A549 (cell line): ENCODE results near the gene CMTM5. TPM values are rescaled to one million over a fixed set of nuclear protein-coding genes. Genes with fewer than 3 reads are reported as not detected.
A peak's percentile ranks its signal among the peaks of the same experiment; 100 is the strongest.

ENCODE experiments used
- ATAC-seq, 2 experiments: fragments of 200-7000 bp in 1 of 2; fragments of >200 bp in 1 of 2; cut with Nextera tagmentation in 1 of 2; cut with Tn5 transposase in 1 of 2; 3 replicates each; pipeline versions ENCODE4 v1.8.0 to v1.9.1; 2018 to 2020; ENCODE audit warnings: mild to moderate bottlenecking in 1 of 2, moderate library complexity in 1 of 2
- CTCF ChIA-PET: fragments of 300-600 bp; sonication (Branson Sonifier 250); formaldehyde crosslinking; extraction: SDS; loops from one replicate; lab custom pipeline; 2021; ENCODE audit warnings: antibody characterized with exemption, inconsistent platforms; lab: Yijun Ruan, JAX
- POLR2A ChIA-PET: fragments of 350-600 bp; formaldehyde crosslinking; extraction: SDS; loops from one replicate; lab custom pipeline; 2021; ENCODE audit warnings: antibody characterized with exemption, inconsistent platforms; lab: Yijun Ruan, JAX
- DNase-seq, 2 experiments: peaks; one replicate each; pipeline versions ENCODE4 v3.0.0 to v3.0.0-alpha.2; 2011 to 2016; ENCODE audit warnings: low read depth in 1 of 2, low spot score in 1 of 2
- FAIRE-seq: peaks from 2 replicates; lab custom pipeline; 2011; peaks lifted over from hg19 to GRCh38; lab: Jason Lieb, UNC
- H3K27ac ChIP-seq, 2 experiments: fragments of >200 bp; sonication (Bioruptor Twin); formaldehyde crosslinking; 3 replicates each; pipeline ENCODE4 v1.5.1; 2016 to 2017
- H3K4me1 ChIP-seq: fragments of >200 bp; sonication (Bioruptor Twin); formaldehyde crosslinking; 3 replicates; pipeline ENCODE4 v1.6.1; 2016
- H3K4me2 ChIP-seq: fragments of >200 bp; sonication (Bioruptor Twin); formaldehyde crosslinking; 3 replicates; pipeline ENCODE4 v1.6.1; 2016
- H3K4me3 ChIP-seq: fragments of >200 bp; sonication (Bioruptor Twin); formaldehyde crosslinking; 3 replicates; pipeline ENCODE4 v1.5.1; 2016
- H3K9me3 ChIP-seq: fragments of >200 bp; sonication (Bioruptor Twin); formaldehyde crosslinking; 3 replicates; pipeline ENCODE4 v1.6.1; 2016
- CTCF ChIP-seq: fragments of >200 bp; sonication (Bioruptor Twin); formaldehyde crosslinking; IDR thresholded peaks from 3 replicates; pipeline ENCODE4 v1.5.1; 2016
- ESRRA ChIP-seq: fragments of 150-350 bp; IDR thresholded peaks from 2 replicates; pipeline ENCODE4 v1.6.1; 2014; ENCODE audit warnings: mild to moderate bottlenecking, low read length, borderline replicate concordance
- FOXS1 ChIP-seq: fragments of 250-450 bp; sonication (Bioruptor Pico); IDR thresholded peaks from 2 replicates; pipeline ENCODE4 v1.5.0; 2020; ENCODE audit warnings: mild to moderate bottlenecking, moderate library complexity
- GATA3 ChIP-seq: IDR thresholded peaks from 2 replicates; pipeline ENCODE4 v1.6.1; 2012; ENCODE audit warnings: borderline replicate concordance
- HOXB13 ChIP-seq: fragments of 250-450 bp; sonication (Bioruptor Pico); IDR thresholded peaks from 2 replicates; pipeline ENCODE4 v1.5.0; 2020; ENCODE audit warnings: low read depth, mild to moderate bottlenecking, moderate library complexity
- KDM1A ChIP-seq: fragments of 200-600 bp; sonication (generic); IDR thresholded peaks from 2 replicates; pipeline ENCODE4 v1.6.1; 2016; ENCODE audit warnings: low read depth, mild to moderate bottlenecking
- MAFK ChIP-seq: fragments of 450-650 bp; IDR thresholded peaks from 2 replicates; pipeline ENCODE4 v1.6.1; 2014; ENCODE audit not compliant: partially characterized antibody
- MAZ ChIP-seq: fragments of 150-350 bp; IDR thresholded peaks from 2 replicates; pipeline ENCODE4 v1.6.1; 2014; ENCODE audit warnings: antibody characterized with exemption, low read depth, low read length, borderline replicate concordance
- RAD21 ChIP-seq, 2 experiments: fragments of >200 bp in 1 of 2; sonication (Bioruptor Twin) in 1 of 2; formaldehyde crosslinking in 1 of 2; IDR thresholded peaks in 1 of 2; conservative IDR thresholded peaks in 1 of 2; 2 replicates in 1 of 2; 3 replicates in 1 of 2; pipeline ENCODE4 v1.6.1; 2012 to 2018; ENCODE audit warnings: inconsistent platforms in 1 of 2
- SMC3 ChIP-seq: fragments of >200 bp; sonication (Bioruptor Twin); formaldehyde crosslinking; IDR thresholded peaks from 3 replicates; pipeline ENCODE4 v1.6.1; 2018; ENCODE audit warnings: inconsistent platforms
- WGBS: methylation state at CpG from one replicate; pipeline ENCODE4 v1.1.6; 2017; ENCODE audit errors: missing lambda C conversion rate; 5-methylcytosine and 5-hydroxymethylcytosine counted together
- polyA plus RNA-seq, 4 experiments: library from polyadenylated mRNA; depleted of rRNA in 3 of 4; stranded (reverse); fragments of >200 nt; fragmentation: RNase III in 1 of 4; extraction: RNeasy Plus Mini Kit Qiagen cat#74134 plus additional on column Dnase treatment in 1 of 4; gene quantifications; 2 replicates in 3 of 4; 3 replicates in 1 of 4; pipeline ENCODE4 v1.2.3, GENCODE V29; 2011 to 2017
- TF ChIP-seq, protein P1 (sequence below): fragments of 150-350 bp; IDR thresholded peaks from 2 replicates; pipeline ENCODE4 v1.6.1; 2014; ENCODE audit warnings: low read depth, mild to moderate bottlenecking, low read length
- TF ChIP-seq, protein P2 (sequence below): IDR thresholded peaks from 2 replicates; pipeline ENCODE4 v1.6.1; 2012

CMTM5 gene
- polyA plus RNA-seq, 2 of the 4 experiments (the other 2 are of a cell fraction): not detected

DNA sequence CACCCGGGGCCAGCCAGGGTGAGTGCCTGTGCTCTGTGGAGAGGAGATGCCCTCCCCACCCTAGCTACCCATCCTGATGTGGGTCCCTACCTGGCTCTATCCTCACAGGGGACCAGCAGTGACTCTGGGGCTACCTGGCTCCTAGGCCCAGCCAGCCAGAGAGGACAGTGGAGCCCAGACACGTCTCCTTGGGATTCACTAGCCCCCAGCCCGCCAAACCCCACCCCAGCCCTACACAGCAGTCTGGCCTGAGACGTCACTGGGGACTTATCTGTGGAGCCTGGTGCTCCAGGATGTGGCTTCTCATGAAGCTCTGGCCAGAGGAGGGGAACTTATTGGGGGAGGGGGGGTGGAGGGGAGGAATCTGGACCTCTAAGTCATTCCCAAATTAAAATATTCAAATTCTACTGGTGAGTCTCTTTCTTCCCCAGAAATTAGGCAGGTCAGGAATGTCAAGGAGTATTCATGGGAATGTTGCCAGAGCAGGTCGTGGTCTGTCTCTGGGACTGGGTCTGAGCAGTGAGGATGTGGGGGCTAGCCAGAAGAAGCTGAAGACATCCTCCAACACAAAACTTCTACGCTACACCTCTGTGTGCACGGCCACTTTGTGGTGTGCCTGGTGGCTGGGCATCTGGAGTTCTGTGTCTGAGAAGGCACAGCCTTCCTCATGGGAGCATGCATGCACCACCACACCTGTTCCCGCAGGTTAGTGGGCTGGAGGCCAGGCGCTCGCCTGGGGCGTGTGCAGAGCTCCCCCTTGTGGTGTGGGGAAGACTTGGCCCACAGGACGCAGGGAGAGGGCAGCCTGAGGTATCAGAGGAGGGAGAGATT, 2.7 kb downstream of the CMTM5 start:
- no peak overlapping the region for H3K27ac ChIP-seq
- no peaks in the 10 kb centered on the region for H3K4me1 ChIP-seq
- FAIRE-seq: no peak
- DNase-seq: peak; percentile 46 to 62
- WGBS: 5% methylated on average over 9 of the region's 12 CpGs
- ChIA-PET POLR2A (interaction anchor here (1.6 kb wide), 1 partner anchor 53 kb away, joined by 4 read pairs; no protein-coding TSS in a partner anchor), CTCF (interaction anchor here (0.6 to 11.1 kb wide), 49 partner anchors 11 to 512 kb away, joined by 3 to 186 read pairs (median 4); partner anchors contain the start of genes BCL2L2, MYH7, PABPN1 and SLC22A17)
- TF ChIP-seq ESRRA (no peak), CTCF (peak; percentile 86), SMC3 (peak; percentile 88), RAD21 (conservative IDR thresholded peaks at IDR 0.05 in 1 of 2, IDR thresholded peaks at IDR 0.05 in 1 of 2) (peak; percentile 84 to 89), KDM1A (no peak)
- TF ChIP-seq, protein P1, sequence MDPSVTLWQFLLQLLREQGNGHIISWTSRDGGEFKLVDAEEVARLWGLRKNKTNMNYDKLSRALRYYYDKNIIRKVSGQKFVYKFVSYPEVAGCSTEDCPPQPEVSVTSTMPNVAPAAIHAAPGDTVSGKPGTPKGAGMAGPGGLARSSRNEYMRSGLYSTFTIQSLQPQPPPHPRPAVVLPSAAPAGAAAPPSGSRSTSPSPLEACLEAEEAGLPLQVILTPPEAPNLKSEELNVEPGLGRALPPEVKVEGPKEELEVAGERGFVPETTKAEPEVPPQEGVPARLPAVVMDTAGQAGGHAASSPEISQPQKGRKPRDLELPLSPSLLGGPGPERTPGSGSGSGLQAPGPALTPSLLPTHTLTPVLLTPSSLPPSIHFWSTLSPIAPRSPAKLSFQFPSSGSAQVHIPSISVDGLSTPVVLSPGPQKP: no peak
- H3K4me2 ChIP-seq: no peak overlapping the region
- no peaks in the 10 kb centered on the region for H3K9me3 ChIP-seq
- peak; percentile 75 to 91; a peak in 4 of 6 replicates for ATAC-seq
- H3K4me3 ChIP-seq: no peak overlapping the region

DNA sequence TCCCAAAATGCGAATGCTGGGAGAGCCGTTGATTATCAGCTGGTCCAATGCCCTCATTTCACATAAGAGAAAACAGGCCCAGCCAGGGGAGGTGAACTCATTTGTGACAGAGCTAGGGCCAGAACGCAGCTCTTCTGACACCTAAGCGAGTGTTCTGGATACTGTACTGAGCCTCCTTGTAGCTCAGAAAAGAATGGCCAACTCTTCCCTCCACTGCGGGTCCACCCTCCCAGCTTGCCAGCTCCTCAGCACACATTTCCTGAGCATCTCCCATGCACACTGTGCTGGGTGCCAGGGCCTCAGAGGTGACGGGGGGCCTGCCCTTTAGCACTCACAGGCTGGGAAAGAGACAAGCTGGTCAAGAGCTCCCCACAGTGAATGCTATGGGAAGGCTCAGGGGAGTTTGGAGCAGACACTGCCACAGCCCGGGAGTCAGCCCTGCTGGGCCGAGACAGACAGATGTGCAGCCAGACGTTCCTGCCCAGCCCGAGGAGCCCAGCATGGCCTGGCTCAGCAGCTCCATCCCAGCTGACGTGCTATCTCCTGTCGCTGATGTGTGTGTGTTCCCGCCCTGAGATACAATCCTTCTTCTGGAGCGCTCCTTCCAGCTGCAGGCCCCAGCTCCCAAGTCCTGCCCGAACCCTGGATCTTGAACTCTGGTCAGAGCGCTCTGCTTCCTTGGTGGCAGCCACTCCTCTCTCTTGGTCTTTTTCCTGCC, 3.5 kb downstream of the CMTM5 start:
- H3K4me3 ChIP-seq: no peak overlapping the region
- H3K27ac ChIP-seq: no peak overlapping the region
- TF ChIP-seq FOXS1 (CRISPR knock-in tag): no peak
- TF ChIP-seq MAFK: no peak
- no peak for TF ChIP-seq KDM1A
- TF ChIP-seq, protein P2, sequence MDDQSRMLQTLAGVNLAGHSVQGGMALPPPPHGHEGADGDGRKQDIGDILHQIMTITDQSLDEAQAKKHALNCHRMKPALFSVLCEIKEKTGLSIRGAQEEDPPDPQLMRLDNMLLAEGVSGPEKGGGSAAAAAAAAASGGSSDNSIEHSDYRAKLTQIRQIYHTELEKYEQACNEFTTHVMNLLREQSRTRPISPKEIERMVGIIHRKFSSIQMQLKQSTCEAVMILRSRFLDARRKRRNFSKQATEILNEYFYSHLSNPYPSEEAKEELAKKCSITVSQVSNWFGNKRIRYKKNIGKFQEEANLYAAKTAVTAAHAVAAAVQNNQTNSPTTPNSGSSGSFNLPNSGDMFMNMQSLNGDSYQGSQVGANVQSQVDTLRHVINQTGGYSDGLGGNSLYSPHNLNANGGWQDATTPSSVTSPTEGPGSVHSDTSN: no peak
- H3K4me2 ChIP-seq: no peak overlapping the region
- ATAC-seq (peak; percentile 22 to 56; a peak in 4 of 6 replicates), FAIRE-seq (no peak), DNase-seq (no peak)
- POLR2A ChIA-PET: interaction anchor here (1.6 kb wide), 1 partner anchor 54 kb away, joined by 4 read pairs; no protein-coding TSS in a partner anchor
- 43% methylated on average over 15 of the region's 16 CpGs for WGBS
- no peaks in the 10 kb centered on the region for H3K9me3 ChIP-seq
- H3K4me1 ChIP-seq: no peaks in the 10 kb centered on the region
- CTCF ChIA-PET: interaction anchor here (0.6 to 11.1 kb wide), 50 partner anchors 12 to 511 kb away, joined by 3 to 186 read pairs (median 4); partner anchors contain the start of genes BCL2L2, MYH7, PABPN1 and SLC22A17

DNA sequence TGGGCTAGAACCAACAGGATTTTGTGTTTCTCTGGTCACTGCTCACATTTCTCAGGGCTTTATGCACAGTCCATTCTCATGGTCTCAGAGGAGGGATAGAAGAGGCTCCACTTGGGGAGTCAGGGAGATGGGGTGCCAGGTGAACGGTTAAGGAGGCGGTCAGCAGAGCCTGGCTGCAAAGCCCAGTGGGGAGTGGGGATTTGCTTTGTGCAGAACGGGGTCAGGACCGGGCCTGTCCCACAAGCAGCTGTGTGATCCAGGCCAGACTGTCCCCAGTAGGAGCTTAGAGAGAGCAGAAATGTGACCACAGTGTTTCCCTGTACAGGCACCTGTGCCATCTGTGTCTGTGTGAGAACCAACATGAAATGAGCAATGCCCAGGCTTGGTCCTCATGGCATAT, 4.1 kb downstream of the CMTM5 start:
- CTCF ChIA-PET: interaction anchor here (0.9 to 11.1 kb wide), 22 partner anchors 13 to 260 kb away, joined by 3 to 186 read pairs (median 8); partner anchors contain the start of genes MYH7 and SLC22A17
- FAIRE-seq: no peak

More for the DNA sequence above, 4.1 kb downstream of the CMTM5 start:
- no peak for ATAC-seq
- Histone ChIP-seq H3K4me1 (no peaks in the 10 kb centered on the region), H3K4me3 (no peak overlapping the region), H3K9me3 (no peaks in the 10 kb centered on the region), H3K27ac (no peak overlapping the region)
- POLR2A ChIA-PET: interaction anchor here (1.6 kb wide), 1 partner anchor 54 kb away, joined by 4 read pairs; no protein-coding TSS in a partner anchor
- WGBS: 41% methylated on average over 4 of the region's 4 CpGs
- TF ChIP-seq GATA3: no peak
- TF ChIP-seq MAZ: no peak
- no peak for TF ChIP-seq HOXB13
- TF ChIP-seq, all 56 proteins: peak for 0
- DNase-seq: no peak
- H3K4me2 ChIP-seq: no peak overlapping the region
